ENCODE results near the gene PEF1.

- TF ChIP-seq CTCF (IDR thresholded peaks at IDR 0.05): no peak
- TF ChIP-seq POLR2A (IDR thresholded peaks at IDR 0.05): no peak
These were observed 34.0 kb upstream of the PEF1 start for GRCh38 chr1:31678681-31679080.

Data from vagina (tissue), 2 donors.